Measurements from ENCODE around the gene IGSF9. TPM values are rescaled to one million over a fixed set of nuclear protein-coding genes. Genes with fewer than 3 reads are reported as not detected.

The IGSF9 gene
- total RNA-seq, 1 donor from 2014 or later: 68.2 TPM

- peaks cover 1% of the 10 kb centered on the region for H3K36me3 Mint-ChIP-seq (ENCODE audit: insufficient read depth)
- H3K27ac Mint-ChIP-seq: no peak overlapping the region
- no peak for TF ChIP-seq CTCF (IDR thresholded peaks at IDR 0.05; ENCODE audit: unreplicated experiment)
- peaks cover 37% of the 10 kb centered on the region for H3K27me3 Mint-ChIP-seq
- no peaks in the 10 kb centered on the region for H3K9me3 Mint-ChIP-seq (ENCODE audit: low read depth)
- no peak for DNase-seq (ENCODE audit: low spot score, unreplicated experiment)
- no peaks in the 10 kb centered on the region for H3K4me1 Mint-ChIP-seq (ENCODE audit: low read depth)
- H3K4me3 Mint-ChIP-seq (ENCODE audit: low read depth): no peak overlapping the region
Measured at GRCh38 chr1:159877695-159878444, 67.5 kb downstream of the IGSF9 start.

Small RNA genes lying within 50 kb of the gene (microRNA-seq; reads per million reads assigned to microRNA genes)
- not detected for gene MIR4259 (ENCODE audit: borderline number of aligned reads, unreplicated experiment)

Other genes starting within 250 kb of the IGSF9 start
- not detected in 2 replicates for gene CRP, start 231.0 kb downstream of the IGSF9 start, total RNA-seq
- gene DUSP23, start 164.7 kb downstream of the IGSF9 start, total RNA-seq: 16.9 and 17.2 TPM in 2 replicates
- not detected in 2 replicates for gene FCRL6, start 143.3 kb downstream of the IGSF9 start, total RNA-seq
- gene SLAMF8, start 118.7 kb downstream of the IGSF9 start, total RNA-seq: not detected in 2 replicates
- 0.20 TPM in 1 of 2 replicates, not detected in the other for gene VSIG8, start 83.0 kb downstream of the IGSF9 start, total RNA-seq
- gene CFAP45, start 45.4 kb downstream of the IGSF9 start, total RNA-seq: 0.74 and 1.0 TPM in 2 replicates
- gene TAGLN2, start 20.1 kb downstream of the IGSF9 start, total RNA-seq: 153 and 159 TPM in 2 replicates
- gene SLAMF9, start 8.6 kb upstream of the IGSF9 start, total RNA-seq: not detected in 2 replicates
- gene PIGM, start 86.4 kb upstream of the IGSF9 start, total RNA-seq: 11.4 and 12.2 TPM in 2 replicates
- gene KCNJ10, start 124.5 kb upstream of the IGSF9 start, total RNA-seq: 0.09 and 0.12 TPM in 2 replicates
- not detected in 2 replicates for gene KCNJ9, start 135.9 kb upstream of the IGSF9 start, total RNA-seq
- 39.4 and 40.0 TPM in 2 replicates for gene IGSF8, start 153.0 kb upstream of the IGSF9 start, total RNA-seq
- 0.11 TPM in 1 of 2 replicates, not detected in the other for gene ATP1A2, start 170.1 kb upstream of the IGSF9 start, total RNA-seq
- gene ATP1A4, start 206.0 kb upstream of the IGSF9 start, total RNA-seq: not detected in 2 replicates
- gene CASQ1, start 245.0 kb upstream of the IGSF9 start, total RNA-seq: not detected in 2 replicates